ENCODE results near the gene ADD3.
A peak's percentile ranks its signal among the peaks of the same experiment; 100 is the strongest.

- TF ChIP-seq CTCF (IDR thresholded peaks at IDR 0.05) (peak; percentile 77), ZFX (IDR thresholded peaks at IDR 0.05; ENCODE audit: borderline replicate concordance) (no peak)
Measured at GRCh38 chr10:110138197-110138812, 130.5 kb downstream of the ADD3 start.
